Loucy (cell line): ENCODE data around the gene SMG1.

Experiments
- H2AFZ ChIP-seq: fragments of 200-600 bp; sonication (generic); 2 replicates; pipeline ENCODE4 v1.6.0; 2016; ENCODE audit warnings: antibody characterized with exemption, mild to moderate bottlenecking, low read length, moderate library complexity
- H3F3A ChIP-seq: fragments of 200-600 bp; 2 replicates; pipeline ENCODE4 v1.6.0; 2016; ENCODE audit warnings: antibody characterized with exemption, low read depth, mild to moderate bottlenecking
- H3K27me3 ChIP-seq: fragments of 200-600 bp; sonication (generic); 2 replicates; pipeline ENCODE4 v1.6.1; 2014; ENCODE audit warnings: low read length, mild to moderate bottlenecking; ENCODE audit not compliant: insufficient read depth, poor library complexity, severe bottlenecking
- H3K36me3 ChIP-seq: fragments of 200-600 bp; sonication (generic); 2 replicates; pipeline ENCODE4 v1.6.1; 2016; ENCODE audit warnings: low read length; ENCODE audit not compliant: insufficient read depth
- H3K4me1 ChIP-seq: fragments of 200-600 bp; sonication (generic); 2 replicates; pipeline ENCODE4 v1.5.1; 2014; ENCODE audit warnings: low read length, mild to moderate bottlenecking; ENCODE audit not compliant: insufficient read depth, poor library complexity, severe bottlenecking
- H3K4me2 ChIP-seq: fragments of 200-600 bp; sonication (generic); 2 replicates; pipeline ENCODE4 v1.6.0; 2014; ENCODE audit warnings: antibody characterized with exemption, low read length, low read depth, mild to moderate bottlenecking; ENCODE audit not compliant: poor library complexity, severe bottlenecking
- H3K4me3 ChIP-seq: fragments of 200-600 bp; sonication (generic); 2 replicates; pipeline ENCODE4 v1.5.1; 2014; ENCODE audit warnings: low read length, mild to moderate bottlenecking, mixed read lengths; ENCODE audit not compliant: poor library complexity, severe bottlenecking
- H3K79me2 ChIP-seq: fragments of 200-600 bp; sonication (generic); 2 replicates; pipeline ENCODE4 v1.6.1; 2014; ENCODE audit warnings: low read length; ENCODE audit not compliant: insufficient read depth
- H3K9ac ChIP-seq: fragments of 200-600 bp; sonication (generic); 2 replicates; pipeline ENCODE4 v1.6.0; 2014; ENCODE audit warnings: mild to moderate bottlenecking, low read depth, low read length, moderate library complexity; ENCODE audit not compliant: poor library complexity, severe bottlenecking
- H3K9me2 ChIP-seq: fragments of 200-600 bp; sonication (generic); replicated peaks from 2 replicates; pipeline ENCODE4 v1.6.1; 2016; ENCODE audit warnings: low read depth, low read length, mixed read lengths
- H3K9me3 ChIP-seq: fragments of 200-600 bp; sonication (generic); 2 replicates; pipeline ENCODE4 v1.6.1; 2014; ENCODE audit warnings: mild to moderate bottlenecking, antibody characterized with exemption, low read length, low read depth; ENCODE audit not compliant: insufficient read depth
- H4K20me1 ChIP-seq: fragments of 200-600 bp; sonication (generic); 2 replicates; pipeline ENCODE4 v1.6.0; 2014; ENCODE audit warnings: antibody characterized with exemption, low read length, mild to moderate bottlenecking; ENCODE audit not compliant: insufficient read depth, poor library complexity, severe bottlenecking
- CTCF ChIP-seq: fragments of 200-600 bp; sonication (generic); conservative IDR thresholded peaks from 2 replicates; pipeline ENCODE4 v1.5.1; 2014; ENCODE audit warnings: mild to moderate bottlenecking, antibody characterized with exemption, low read length
- EZH2phosphoT487 ChIP-seq: fragments of 200-600 bp; IDR thresholded peaks from 2 replicates; pipeline ENCODE4 v1.6.1; 2018; ENCODE audit warnings: antibody characterized with exemption, mild to moderate bottlenecking, moderate library complexity, borderline replicate concordance

SMG1 gene

DNA sequence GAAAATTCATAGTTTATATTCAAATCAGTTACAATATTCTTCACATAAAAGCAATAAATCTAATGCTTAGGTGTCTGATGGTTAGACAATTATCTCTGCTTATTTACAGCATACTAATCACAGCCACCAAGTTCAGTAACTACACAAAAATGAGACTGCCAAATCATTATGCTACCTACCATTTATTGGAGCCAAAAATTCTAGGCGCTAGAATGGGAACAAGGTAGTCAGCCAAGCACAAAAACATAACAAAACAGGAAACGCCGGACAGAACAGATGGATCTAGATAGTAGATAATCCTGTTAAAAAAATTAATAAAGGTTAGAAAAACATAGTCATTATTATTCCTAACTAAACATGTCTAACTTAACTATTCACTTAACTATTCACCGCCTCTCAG is 128.5 kb downstream of the SMG1 start:
- peak overlapping the region; percentile 71 for H3K4me2 ChIP-seq
- peaks cover 19% of the 10 kb centered on the region for H4K20me1 ChIP-seq
- TF ChIP-seq EZH2phosphoT487: no peak
- peak overlapping the region; percentile 79 for H3K4me3 ChIP-seq
- no peak overlapping the region for H2AFZ ChIP-seq
- H3K9me2 ChIP-seq: no peaks in the 10 kb centered on the region
- no peak overlapping the region for H3K9ac ChIP-seq
- no peaks in the 10 kb centered on the region for H3F3A ChIP-seq
- peaks cover 66% of the 10 kb centered on the region for H3K79me2 ChIP-seq
- H3K27me3 ChIP-seq: no peaks in the 10 kb centered on the region
- peaks cover 4% of the 10 kb centered on the region for H3K4me1 ChIP-seq
- H3K36me3 ChIP-seq: peaks cover 20% of the 10 kb centered on the region; the same call in 1 of the 2 replicates
- no peaks in the 10 kb centered on the region for H3K9me3 ChIP-seq

DNA sequence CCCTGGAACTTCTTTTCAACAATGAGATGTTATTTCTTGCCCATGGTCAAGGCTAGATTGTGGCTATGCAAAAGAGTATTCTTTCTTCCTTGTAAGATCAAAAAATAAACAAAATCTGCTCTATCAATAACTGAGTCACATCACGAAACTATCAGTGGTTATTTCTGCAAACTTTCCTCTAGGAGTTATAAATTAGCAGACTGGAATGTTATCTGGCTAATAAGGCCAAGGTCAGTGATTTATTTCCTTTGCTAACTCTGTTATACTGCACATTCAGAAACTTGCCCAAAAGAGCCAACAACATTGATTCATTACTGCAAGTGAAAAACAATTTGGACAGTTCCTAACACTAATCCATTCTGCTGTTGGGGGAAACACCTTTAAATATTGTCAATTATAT is 129.8 kb downstream of the SMG1 start:
- peaks cover 19% of the 10 kb centered on the region for H4K20me1 ChIP-seq
- H3K4me3 ChIP-seq: no peak overlapping the region
- H3K4me1 ChIP-seq: peaks cover 4% of the 10 kb centered on the region
- H3K27me3 ChIP-seq: no peaks in the 10 kb centered on the region
- H3K9me2 ChIP-seq: no peaks in the 10 kb centered on the region
- no peaks in the 10 kb centered on the region for H3K9me3 ChIP-seq
- H3K79me2 ChIP-seq: peaks cover 65% of the 10 kb centered on the region
- peaks cover 29% of the 10 kb centered on the region; the same call in 1 of the 2 replicates for H3K36me3 ChIP-seq
- H3K9ac ChIP-seq: peak overlapping the region; percentile 21
- TF ChIP-seq CTCF (no peak), EZH2phosphoT487 (no peak)
- no peaks in the 10 kb centered on the region for H3F3A ChIP-seq
- H3K4me2 ChIP-seq: peak overlapping the region; percentile 19
- H2AFZ ChIP-seq: no peak overlapping the region

GRCh38 chr16:18792836-18793433 is 133.3 kb downstream of the SMG1 start:
- Histone ChIP-seq H3F3A (no peaks in the 10 kb centered on the region), H3K79me2 (peaks cover 54% of the 10 kb centered on the region), H4K20me1 (peaks cover 20% of the 10 kb centered on the region), H3K4me1 (peaks cover 5% of the 10 kb centered on the region), H3K27me3 (peaks cover 12% of the 10 kb centered on the region), H3K36me3 (peaks cover 33% of the 10 kb centered on the region), H3K4me2 (no peak overlapping the region), H3K9me2 (no peaks in the 10 kb centered on the region), H3K9me3 (no peaks in the 10 kb centered on the region), H2AFZ (no peak overlapping the region), H3K4me3 (no peak overlapping the region), H3K9ac (no peak overlapping the region)
- TF ChIP-seq EZH2phosphoT487 (no peak), CTCF (no peak)
